Tibial artery (tissue), 4 donors: Measurements from ENCODE around the gene TENM3.

Source experiments
- DNase-seq, 2 donors: peaks; one replicate each; pipeline ENCODE4 v3.0.0-alpha.2; 2019
- H3K27ac ChIP-seq, 2 donors: fragments of 200-600 bp; sonication (generic) in 1 of 2; 1 replicate in 1 of 2; 2 replicates in 1 of 2; pipeline ENCODE4 v1.5.1; 2018 to 2019; ENCODE audit warnings: mild to moderate bottlenecking in 1 of 2
- H3K27me3 ChIP-seq, 2 donors: fragments of 200-600 bp; sonication (generic) in 1 of 2; one replicate each; pipeline versions ENCODE4 v1.5.1 to v1.6.0; 2016 to 2019
- H3K36me3 ChIP-seq, 3 donors: fragments of 200-600 bp; sonication (generic) in 2 of 3; one replicate each; pipeline ENCODE4 v1.5.1; 2016 to 2019; ENCODE audit warnings: mild to moderate bottlenecking in 2 of 3
- H3K4me1 ChIP-seq, 4 donors: fragments of 200-600 bp; sonication (generic) in 2 of 4; 1 replicate in 3 of 4; 2 replicates in 1 of 4; pipeline ENCODE4 v1.5.1; 2016 to 2019
- H3K4me3 ChIP-seq, 2 donors: fragments of 200-600 bp; sonication (generic) in 1 of 2; 1 replicate in 1 of 2; 2 replicates in 1 of 2; pipeline ENCODE4 v1.5.1; 2018 to 2019; ENCODE audit warnings: mild to moderate bottlenecking in 2 of 2
- H3K9me3 ChIP-seq, 3 donors: fragments of 200-600 bp; sonication (generic) in 1 of 3; one replicate each; pipeline ENCODE4 v1.5.1; 2016 to 2019
- intact Hi-C: fragments of 100-400 bp; cut with DNase I; formaldehyde crosslinking; loops from one replicate; pipeline ENCODE4 v1.15.0; 2023; ENCODE audit warnings: low total_unique reads
- TF ChIP-seq, protein P1 (sequence below), 2 experiments: fragments of 200-600 bp in 1 of 2; fragments of 450-650 bp in 1 of 2; IDR thresholded peaks; one replicate each; pipeline ENCODE4 v1.5.1; 2017 to 2019; ENCODE audit warnings: antibody characterized with exemption in 2 of 2, mild to moderate bottlenecking in 1 of 2, moderate library complexity in 1 of 2

The TENM3 gene

GRCh38 chr4:182647646-182648300 is 404.6 kb downstream of the TENM3 start:
- Histone ChIP-seq H3K27me3 (no peaks in the 10 kb centered on the region), H3K27ac (no peak overlapping the region), H3K4me1 (peaks cover 0 to 26% (median 24%) of the 10 kb centered on the region in 4 donors), H3K36me3 (no peaks in the 10 kb centered on the region), H3K4me3 (no peak overlapping the region), H3K9me3 (peaks cover 0 to 14% (median 3%) of the 10 kb centered on the region in 3 donors)
- no peak for DNase-seq
- TF ChIP-seq, protein P1, sequence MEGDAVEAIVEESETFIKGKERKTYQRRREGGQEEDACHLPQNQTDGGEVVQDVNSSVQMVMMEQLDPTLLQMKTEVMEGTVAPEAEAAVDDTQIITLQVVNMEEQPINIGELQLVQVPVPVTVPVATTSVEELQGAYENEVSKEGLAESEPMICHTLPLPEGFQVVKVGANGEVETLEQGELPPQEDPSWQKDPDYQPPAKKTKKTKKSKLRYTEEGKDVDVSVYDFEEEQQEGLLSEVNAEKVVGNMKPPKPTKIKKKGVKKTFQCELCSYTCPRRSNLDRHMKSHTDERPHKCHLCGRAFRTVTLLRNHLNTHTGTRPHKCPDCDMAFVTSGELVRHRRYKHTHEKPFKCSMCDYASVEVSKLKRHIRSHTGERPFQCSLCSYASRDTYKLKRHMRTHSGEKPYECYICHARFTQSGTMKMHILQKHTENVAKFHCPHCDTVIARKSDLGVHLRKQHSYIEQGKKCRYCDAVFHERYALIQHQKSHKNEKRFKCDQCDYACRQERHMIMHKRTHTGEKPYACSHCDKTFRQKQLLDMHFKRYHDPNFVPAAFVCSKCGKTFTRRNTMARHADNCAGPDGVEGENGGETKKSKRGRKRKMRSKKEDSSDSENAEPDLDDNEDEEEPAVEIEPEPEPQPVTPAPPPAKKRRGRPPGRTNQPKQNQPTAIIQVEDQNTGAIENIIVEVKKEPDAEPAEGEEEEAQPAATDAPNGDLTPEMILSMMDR (IDR thresholded peaks at IDR 0.05), result no peak
- intact Hi-C loops, result no loop called here

- no peaks in the 10 kb centered on the region for H3K36me3 ChIP-seq
- TF ChIP-seq, protein P1 (IDR thresholded peaks at IDR 0.05), result no peak
- peaks cover 0 to 20% (median 14%) of the 10 kb centered on the region in 4 donors for H3K4me1 ChIP-seq
- no peak overlapping the region for H3K4me3 ChIP-seq
- H3K27me3 ChIP-seq, result no peaks in the 10 kb centered on the region
- H3K27ac ChIP-seq, result no peak overlapping the region
- intact Hi-C loops, result no loop called here
- no peak for DNase-seq
- H3K9me3 ChIP-seq, result peaks cover 0 to 14% (median 3%) of the 10 kb centered on the region in 3 donors
These were observed 405.6 kb downstream of the TENM3 start for GRCh38 chr4:182648766-182649165.

DNA sequence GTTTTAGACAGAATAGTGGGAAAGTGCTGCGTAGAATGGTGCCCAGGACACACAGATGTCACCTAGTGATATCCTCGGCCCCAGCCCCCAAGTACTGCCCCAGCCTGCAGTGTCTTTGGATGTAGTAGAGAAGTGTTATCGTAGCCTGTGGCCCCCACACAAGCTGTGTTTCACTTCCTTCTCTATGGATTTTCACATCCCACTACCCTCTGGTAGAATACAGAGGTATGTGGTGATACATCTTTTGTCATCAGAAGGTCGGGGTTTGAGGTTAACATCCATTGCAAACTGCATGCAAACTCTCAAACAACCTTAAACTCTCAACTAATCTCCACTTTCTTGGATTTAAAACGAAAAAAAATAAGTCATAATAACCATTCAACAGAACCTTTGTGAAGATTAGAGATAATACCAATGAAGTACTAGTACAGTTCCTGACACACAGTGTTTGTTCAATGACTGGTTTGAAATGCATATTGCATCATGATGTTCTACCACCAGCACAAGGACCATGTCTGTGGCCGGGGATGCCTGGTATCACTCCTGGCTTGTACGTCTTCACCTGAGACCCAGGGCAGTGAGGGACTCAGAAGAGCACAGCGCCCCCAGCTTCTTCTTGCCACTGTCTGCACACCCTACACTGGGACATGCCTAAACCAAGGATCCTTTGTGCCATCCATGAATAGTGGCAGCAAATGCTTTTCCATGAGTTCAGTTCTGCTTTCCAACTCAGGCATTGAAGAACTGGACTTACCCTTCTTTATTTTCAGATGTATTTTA is 406.7 kb downstream of the TENM3 start:
- H3K4me3 ChIP-seq, result no peak overlapping the region
- H3K27ac ChIP-seq, result no peak overlapping the region
- DNase-seq, result no peak
- H3K36me3 ChIP-seq, result no peaks in the 10 kb centered on the region
- peaks cover 0 to 12% (median 9%) of the 10 kb centered on the region in 4 donors for H3K4me1 ChIP-seq
- TF ChIP-seq, protein P1 (IDR thresholded peaks at IDR 0.05), result no peak
- intact Hi-C loops, result no loop called here
- H3K27me3 ChIP-seq, result no peaks in the 10 kb centered on the region
- H3K9me3 ChIP-seq, result peaks cover 0 to 14% (median 3%) of the 10 kb centered on the region in 3 donors

DNA sequence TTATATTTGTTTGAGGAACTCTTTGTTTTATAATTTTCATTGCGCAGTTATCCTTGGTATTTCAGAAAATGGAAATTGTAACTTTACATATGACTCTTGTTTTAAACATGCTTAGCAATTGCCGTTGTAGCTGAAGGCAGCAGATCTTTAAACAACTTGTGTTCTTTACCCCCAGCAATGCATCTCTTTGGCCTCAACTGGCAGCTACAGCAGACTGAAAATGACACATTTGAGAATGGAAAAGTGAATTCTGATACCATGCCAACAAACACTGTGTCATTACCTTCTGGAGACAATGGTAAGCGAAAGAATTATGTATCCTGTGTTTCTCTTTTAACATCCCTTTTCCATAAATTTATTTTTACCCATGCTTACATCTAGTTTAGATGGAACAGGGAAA is 410.4 kb downstream of the TENM3 start:
- Histone ChIP-seq H3K4me1 (peaks cover 0 to 12% (median 9%) of the 10 kb centered on the region in 4 donors), H3K27me3 (no peaks in the 10 kb centered on the region), H3K36me3 (no peaks in the 10 kb centered on the region), H3K9me3 (no peaks in the 10 kb centered on the region), H3K27ac (no peak overlapping the region), H3K4me3 (no peak overlapping the region)
- intact Hi-C loops, result no loop called here
- TF ChIP-seq, protein P1 (IDR thresholded peaks at IDR 0.05), result no peak
- no peak for DNase-seq

- Histone ChIP-seq H3K36me3 (no peaks in the 10 kb centered on the region), H3K9me3 (no peaks in the 10 kb centered on the region), H3K4me1 (peaks cover 0 to 4% (median under 1%) of the 10 kb centered on the region in 4 donors), H3K27me3 (no peaks in the 10 kb centered on the region), H3K4me3 (no peak overlapping the region), H3K27ac (no peak overlapping the region)
- DNase-seq, result no peak
- intact Hi-C loops, result no loop called here
- TF ChIP-seq, protein P1 (IDR thresholded peaks at IDR 0.05), result no peak
These were observed 412.1 kb downstream of the TENM3 start for GRCh38 chr4:182655340-182655739.
